Measurements from ENCODE around the gene METTL15.

GRCh38 chr11:28242596-28242995 is 134.4 kb downstream of the METTL15 start:
- TF ChIP-seq CTCF (conservative IDR thresholded peaks at IDR 0.05 in 1 of 2, IDR thresholded peaks at IDR 0.05 in 1 of 2; ENCODE audit: extremely low read depth in 1 of 2, insufficient read depth in 1 of 2, low read depth in 1 of 2, low read length in 2 of 2), result no peak
- no peak for TF ChIP-seq EZH2 (IDR thresholded peaks at IDR 0.05; ENCODE audit: borderline replicate concordance, low read length)
